ENCODE results near the gene MIEN1. TPM values are rescaled to one million over a fixed set of nuclear protein-coding genes. Genes with fewer than 3 reads are reported as not detected.

MIEN1 gene
- total RNA-seq, 1 experiment from 2014 or later = 50.8 TPM

- Histone ChIP-seq H3K79me1 (ENCODE audit: insufficient read depth, low read depth, low read length, poor library complexity, severe bottlenecking) (no peaks in the 10 kb centered on the region), H2BK12ac (ENCODE audit: insufficient read length, low read depth, low read length) (no peak overlapping the region), H3K4me1 (ENCODE audit: insufficient read depth, low read length) (peaks cover 25% of the 10 kb centered on the region), H3K23ac (ENCODE audit: insufficient read length, low read depth, low read length) (no peak overlapping the region), H3K18ac (ENCODE audit: insufficient read length, low read depth, low read length) (no peak overlapping the region), H4K20me1 (ENCODE audit: control insufficient read depth, insufficient read depth, insufficient read length) (no peaks in the 10 kb centered on the region), H3K27me3 (ENCODE audit: insufficient read depth, low read length) (no peaks in the 10 kb centered on the region), H3K4ac (ENCODE audit: low read depth, low read length) (no peak overlapping the region), H3T11ph (ENCODE audit: low read length) (no peak overlapping the region), H4K5ac (ENCODE audit: insufficient read length, low read depth, low read length) (no peak overlapping the region), H4K91ac (ENCODE audit: insufficient read length, low read depth, low read length) (no peak overlapping the region), H3K56ac (ENCODE audit: insufficient read length, low read depth, low read length) (no peak overlapping the region), H3K79me2 (ENCODE audit: insufficient read depth, low read length) (peaks cover 41% of the 10 kb centered on the region), H2AK5ac (ENCODE audit: insufficient read length, low read length) (no peak overlapping the region), H4K8ac (replicated peaks; ENCODE audit: insufficient read length, low read depth, low read length) (no peak overlapping the region), H2BK20ac (ENCODE audit: low read depth, low read length, poor library complexity, severe bottlenecking) (no peak overlapping the region), H3K4me2 (ENCODE audit: insufficient read depth, insufficient read length, low read length) (peak overlapping the region; percentile 95), H3K23me2 (ENCODE audit: insufficient read length, low read depth, low read length, poor library complexity, severe bottlenecking) (peaks cover 8% of the 10 kb centered on the region), H3K14ac (ENCODE audit: insufficient read depth, low read length) (peak overlapping the region; percentile 50; the same call in 1 of the 2 replicates), H2BK120ac (ENCODE audit: low read depth, low read length, poor library complexity, severe bottlenecking) (no peak overlapping the region), H2BK15ac (ENCODE audit: low read depth, low read length) (no peak overlapping the region), H3K9me3 (ENCODE audit: control insufficient read depth, low read depth, low read length) (no peaks in the 10 kb centered on the region), H3K9ac (ENCODE audit: extremely low read depth, insufficient read length, low read length) (peak overlapping the region; percentile 61), H3K27ac (ENCODE audit: insufficient read length, low read depth, low read length) (no peak overlapping the region), H2AFZ (ENCODE audit: low read length) (no peak overlapping the region), H2BK5ac (ENCODE audit: insufficient read length, low read length) (no peak overlapping the region)
- Mint-ChIP-seq H3K27me3 (ENCODE audit: low read depth) (no peaks in the 10 kb centered on the region; the same call in 1 of the 2 replicates), H3K27ac (peak overlapping the region in 2 of 3 experiments; percentile 76 to 88; a peak in 4 of 7 replicates), H3K4me1 (peaks cover 67 to 78% of the 10 kb centered on the region in 2 experiments), H3K4me3 (peak overlapping the region; percentile 92 to 97), H3K9me3 (no peaks in the 10 kb centered on the region), H3K36me3 (ENCODE audit: insufficient read depth in 1 of 3, low read depth in 3 of 3) (peaks cover 9 to 33% (median 24%) of the 10 kb centered on the region in 3 experiments)
- TF ChIP-seq CTCF (conservative IDR thresholded peaks at IDR 0.05) = no peak
- no peak for DNase-seq
- WGBS (ENCODE audit: extremely low coverage, insufficient read length, low lambda C conversion rate) = no CpG with 5 or more reads among the region's 57 CpGs
Observed at GRCh38 chr17:39700148-39700987, 30.0 kb downstream of the MIEN1 start.

Measured in H9 (cell line).